Activated CD4-positive, alpha-beta T cell treated with anti-CD3 and anti-CD28 coated beads for 24 hours (primary cell): Measurements from ENCODE around the gene NR2C2.
A peak's percentile ranks its signal among the peaks of the same experiment; 100 is the strongest.

Experiments
- DNase-seq, 2 donors: peaks; one replicate each; pipeline ENCODE4 v3.0.0-alpha.2; 2020; ENCODE audit warnings: low read depth in 2 of 2

The NR2C2 gene

DNA sequence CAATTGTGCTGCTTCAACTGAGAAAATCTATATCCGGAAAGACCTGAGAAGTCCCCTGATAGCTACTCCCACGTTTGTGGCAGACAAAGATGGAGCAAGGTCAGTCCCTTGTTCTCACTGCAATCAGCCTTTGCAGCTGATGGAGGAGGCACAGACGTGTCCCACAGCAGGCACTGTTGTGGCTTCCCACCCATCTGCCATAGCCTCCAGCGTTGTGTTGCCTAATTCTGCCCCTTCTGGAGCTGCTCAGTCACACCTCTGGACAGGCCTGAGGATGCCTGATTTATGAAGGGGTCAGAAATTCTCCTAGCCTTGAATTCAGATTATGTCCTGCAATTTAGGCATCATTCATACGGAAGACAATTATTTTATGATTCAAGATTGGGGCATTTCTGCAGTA, 75.9 kb downstream of the NR2C2 start:
- no peak for DNase-seq

DNA sequence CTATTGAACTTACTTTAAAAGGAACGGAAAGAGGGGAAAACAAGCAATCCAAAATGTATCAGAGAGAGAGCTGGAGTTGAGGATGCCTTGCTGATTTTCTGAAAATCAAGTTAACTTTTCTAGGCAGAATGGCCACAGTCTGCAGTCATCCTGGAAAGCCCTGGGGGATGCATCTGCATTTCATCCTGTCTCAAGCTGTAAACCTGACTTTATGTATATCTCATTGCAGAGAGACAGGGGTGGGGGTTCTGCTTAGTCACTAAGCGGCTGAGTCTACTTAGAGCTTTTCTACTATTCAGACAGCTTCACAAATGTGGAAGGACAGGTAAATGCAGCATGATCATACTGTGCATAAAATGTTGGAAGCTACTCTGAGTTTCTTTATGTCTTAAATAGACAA, 76.3 kb downstream of the NR2C2 start:
- DNase-seq, result no peak

DNA sequence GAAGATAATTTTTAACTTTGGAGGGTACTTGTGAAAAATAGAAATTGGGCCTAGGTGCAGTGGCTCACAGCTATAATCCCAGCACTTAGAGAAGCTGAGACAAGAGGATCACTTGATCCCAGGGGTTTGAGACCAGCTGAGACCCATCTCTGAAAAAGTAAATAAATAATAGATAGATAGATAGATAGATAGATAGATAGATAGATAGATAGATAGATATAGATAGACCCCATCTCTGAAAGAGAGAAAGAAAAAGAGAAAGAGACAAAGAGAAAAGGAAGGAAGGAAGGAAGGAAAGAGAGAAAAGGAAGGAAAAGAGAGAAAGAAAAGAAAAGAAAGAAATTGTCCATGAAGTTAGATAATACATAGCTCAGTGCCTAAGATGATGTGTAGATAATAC, 82.2 kb downstream of the NR2C2 start:
- DNase-seq, result no peak

DNA sequence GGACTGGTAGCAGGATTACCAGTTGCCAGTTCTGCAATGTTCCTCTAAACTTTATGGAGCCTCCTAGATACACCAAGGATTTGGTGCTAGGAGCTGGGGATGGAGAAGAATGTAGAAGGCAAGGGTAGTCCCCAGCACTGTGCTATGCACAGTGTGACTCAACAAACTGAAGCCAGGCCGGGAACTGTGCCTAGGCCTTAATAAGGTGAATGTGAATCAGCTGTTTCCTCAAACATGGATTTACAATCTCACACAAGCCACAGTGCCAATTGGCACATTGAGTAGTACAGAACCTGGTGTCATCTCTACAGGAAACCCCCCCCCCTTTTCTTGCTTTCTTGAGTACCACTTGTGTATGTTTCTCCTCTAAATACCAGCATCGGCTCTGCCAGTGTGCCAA, 85.3 kb downstream of the NR2C2 start:
- no peak for DNase-seq

DNA sequence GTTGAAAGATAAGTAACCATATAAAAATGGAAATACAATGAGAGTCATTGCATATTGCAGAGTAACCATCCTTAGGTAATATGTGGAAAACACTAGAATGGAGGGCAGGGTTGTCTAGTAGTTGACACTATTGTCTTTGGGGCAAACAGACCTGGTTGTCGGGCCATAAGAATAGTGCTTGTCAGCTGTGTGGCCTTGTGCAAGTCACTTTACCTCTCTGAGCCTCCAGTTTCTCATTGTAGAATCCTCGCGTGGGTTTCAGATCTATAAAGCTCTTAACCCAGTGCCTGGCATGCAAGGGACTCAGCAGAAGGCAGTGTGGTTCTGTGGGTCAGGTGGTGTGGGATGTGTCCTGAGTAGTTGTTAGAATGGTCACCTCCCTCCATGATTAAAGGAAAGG, 85.7 kb downstream of the NR2C2 start:
- no peak for DNase-seq

DNA sequence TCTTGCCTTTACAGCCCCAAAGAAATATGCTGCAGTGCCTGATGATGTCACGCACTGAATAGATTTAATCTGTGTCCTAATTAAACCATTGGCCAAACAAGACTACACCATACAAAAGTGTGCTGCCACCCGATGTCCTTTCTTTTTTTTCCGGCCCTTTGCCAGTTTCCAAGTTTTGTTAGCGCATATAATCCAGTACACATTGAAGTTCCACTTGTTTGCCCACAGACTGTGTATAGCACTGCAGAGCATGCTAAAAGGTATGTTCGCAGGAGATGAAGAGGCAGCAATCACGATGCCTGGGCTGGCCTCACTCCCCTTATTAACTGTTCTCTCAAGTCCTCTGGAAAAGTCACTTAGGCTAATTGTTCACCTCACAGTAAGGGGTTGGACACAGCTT, 90.9 kb downstream of the NR2C2 start:
- no peak for DNase-seq

DNA sequence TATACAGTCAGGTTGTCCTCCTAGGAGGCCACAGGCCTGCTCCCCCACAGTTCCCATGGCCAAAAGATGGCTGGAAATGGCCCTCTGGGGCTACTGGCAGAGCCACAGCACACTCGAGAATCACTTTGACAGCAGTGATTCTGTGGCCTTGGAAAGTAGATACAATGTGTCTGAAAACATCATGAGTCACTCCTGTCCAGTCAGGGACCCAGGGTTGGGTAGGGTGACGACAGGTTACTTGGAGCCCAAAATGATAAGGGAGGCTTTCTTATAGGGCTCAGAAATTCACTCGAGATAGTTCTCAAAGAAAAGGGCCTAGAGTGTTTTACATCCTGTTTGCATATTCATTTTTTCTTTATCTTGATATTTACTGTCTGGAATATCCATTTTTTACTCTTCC, 93.5 kb downstream of the NR2C2 start:
- no peak for DNase-seq

DNA sequence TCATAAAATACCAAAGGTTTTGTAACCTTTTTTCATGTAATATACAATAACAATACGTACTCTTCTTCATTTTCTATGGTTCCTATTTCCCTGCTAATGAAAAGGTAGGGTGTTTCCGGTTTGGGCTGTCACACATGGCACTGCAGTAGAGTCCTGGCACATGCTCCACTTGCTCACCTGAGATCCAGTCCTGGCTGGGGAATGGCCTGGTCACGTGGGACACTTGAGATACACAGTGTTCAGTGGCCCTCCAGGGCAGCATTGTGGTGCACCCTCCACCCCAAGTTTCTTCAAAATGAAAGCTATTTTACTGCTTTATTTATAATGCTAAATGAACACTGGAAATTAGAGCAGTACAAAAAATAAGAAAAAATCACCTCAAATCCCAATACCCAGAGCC, 94.6 kb downstream of the NR2C2 start:
- no peak for DNase-seq

DNA sequence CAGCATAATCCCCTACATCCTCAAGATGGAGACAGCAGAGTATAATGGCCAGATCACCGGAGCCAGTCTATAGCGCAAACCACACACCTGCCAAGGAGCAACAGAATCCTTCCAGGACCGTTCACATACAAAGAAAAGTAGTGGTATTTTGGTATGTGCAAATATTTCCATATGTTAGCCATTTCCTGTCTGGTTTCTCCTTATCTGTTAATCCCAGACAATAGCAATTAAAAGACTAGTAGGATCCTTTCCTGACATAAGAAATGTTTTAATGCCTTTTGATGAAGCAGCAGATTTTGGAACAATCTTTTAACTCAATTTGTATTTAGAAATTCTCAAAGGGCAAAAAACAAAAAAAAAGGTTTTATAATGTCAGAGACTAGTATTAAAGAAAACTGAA, 95.6 kb downstream of the NR2C2 start:
- DNase-seq, result no peak

DNA sequence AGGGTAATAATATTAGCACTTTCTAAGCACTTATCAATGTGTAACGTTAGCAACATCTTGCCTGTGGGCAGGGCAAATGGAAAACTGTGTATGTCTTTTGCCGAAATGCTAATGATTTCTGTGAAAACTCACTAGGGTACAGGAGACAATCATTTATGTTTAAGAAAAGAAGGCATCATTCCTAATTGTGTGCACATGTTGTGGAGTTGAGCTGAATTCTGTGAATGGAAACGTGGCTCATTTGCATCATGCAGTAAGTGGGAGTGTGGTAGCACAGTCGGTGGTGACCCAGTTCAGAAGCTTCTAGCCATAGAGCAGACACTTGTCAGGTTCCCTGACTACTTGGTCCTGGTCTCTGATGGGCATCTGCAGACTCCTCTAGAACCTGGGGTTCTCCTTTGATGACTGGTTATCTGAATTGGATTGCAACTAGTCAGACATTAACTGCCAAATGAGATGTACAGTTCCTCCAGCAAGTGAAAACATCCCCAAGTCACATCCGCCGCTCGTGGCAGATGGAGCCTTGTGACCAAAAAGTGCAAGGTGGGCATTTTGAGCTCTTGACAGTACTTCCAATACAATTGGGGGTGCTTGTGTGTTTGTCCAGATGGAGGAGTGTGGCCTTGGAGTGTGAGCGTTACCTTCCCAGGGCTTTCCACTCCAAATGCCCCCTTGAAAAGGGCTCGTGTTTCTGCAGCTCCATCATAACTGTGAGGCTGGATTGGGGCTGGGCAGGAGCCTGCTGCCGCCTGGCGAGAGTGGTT, 96.2 kb downstream of the NR2C2 start:
- DNase-seq, result no peak

DNA sequence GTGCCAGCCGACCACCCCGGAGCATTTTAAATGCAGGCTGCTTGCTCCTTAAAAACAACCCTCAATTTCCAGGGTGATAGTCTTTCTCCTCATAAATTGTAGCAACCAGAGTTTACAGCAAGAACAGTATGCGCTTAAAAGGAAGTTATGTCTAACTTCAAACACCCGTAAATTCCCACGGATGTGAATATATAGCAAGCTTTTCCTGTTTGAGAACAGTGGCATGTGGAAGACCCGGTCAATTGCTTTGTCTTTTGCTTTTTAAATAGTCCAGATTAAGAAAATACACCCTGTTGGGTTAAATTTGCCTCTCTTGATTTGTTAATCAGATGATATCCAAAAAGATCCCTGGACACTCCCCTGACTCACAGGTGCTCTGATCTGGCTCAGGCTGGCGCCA, 96.9 kb downstream of the NR2C2 start:
- DNase-seq, result no peak

DNA sequence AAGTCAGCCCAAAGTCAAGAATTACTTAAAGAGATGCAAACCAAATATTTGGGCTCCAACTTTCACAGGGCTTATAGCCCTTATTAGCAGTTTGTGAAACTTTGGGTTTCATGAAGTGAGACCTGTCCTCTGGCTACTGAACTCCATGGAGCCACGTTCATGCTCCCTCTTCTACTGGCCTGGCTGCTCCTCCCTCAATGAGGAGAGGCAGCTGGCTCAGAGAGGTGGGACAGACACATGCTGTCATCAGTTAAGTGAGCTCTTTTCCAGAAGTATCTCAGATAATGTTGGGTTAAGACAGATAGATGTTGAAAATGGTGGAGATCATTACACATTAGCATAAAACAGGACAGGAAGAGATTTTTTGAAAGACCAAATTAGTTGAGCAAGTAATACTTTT, 98.3 kb downstream of the NR2C2 start:
- no peak for DNase-seq

DNA sequence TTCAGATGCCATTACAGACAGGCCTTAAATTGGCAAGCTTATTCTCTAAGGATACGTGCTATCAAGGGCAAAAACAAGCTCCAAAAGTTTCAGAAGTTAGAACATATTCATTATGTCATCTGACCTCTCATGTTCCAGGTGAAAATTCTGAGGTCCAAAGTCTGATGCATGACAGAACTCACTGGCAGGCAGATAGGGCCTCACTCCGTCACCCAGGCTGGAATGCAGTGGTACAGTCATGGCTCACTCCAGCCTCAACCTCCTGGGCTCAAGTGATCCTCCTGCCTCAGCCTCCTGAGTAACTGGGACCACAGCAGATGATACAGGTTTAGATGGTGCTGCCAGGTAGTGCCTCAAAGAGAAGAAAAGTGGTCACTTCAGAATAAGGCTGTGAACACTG, 102.2 kb downstream of the NR2C2 start:
- DNase-seq, result no peak

DNA sequence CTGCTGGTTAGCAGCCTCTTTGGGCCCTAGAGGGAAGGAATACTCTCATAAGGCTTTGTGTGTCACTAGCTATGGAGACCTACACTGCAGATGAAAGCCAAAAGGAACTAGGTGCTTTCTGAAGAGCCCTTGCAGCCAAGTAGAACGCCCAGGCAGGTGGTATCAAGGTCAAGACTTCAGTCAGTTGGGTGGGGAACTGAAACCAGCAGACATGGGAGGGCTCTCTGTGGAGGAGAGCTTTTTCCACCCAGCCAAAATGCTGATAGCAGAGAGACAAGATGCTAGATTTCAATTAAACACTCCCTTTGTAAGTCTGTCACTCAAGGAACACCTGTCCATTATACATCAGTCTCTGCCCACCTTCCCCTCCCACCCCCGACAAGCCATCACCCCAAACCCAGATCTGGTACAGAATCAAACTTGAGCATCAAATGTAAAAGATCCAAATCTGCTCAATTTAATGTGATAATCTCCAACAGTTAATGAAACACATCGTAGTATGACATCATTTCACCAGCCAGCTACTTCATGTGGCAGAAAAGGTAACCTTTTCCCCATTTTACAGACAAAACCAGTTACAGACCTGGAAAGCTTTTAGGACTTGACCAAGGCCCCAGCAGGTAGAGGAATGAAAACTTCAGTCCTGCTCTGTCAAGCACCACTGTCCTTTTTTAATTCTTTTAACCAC, 103.2 kb downstream of the NR2C2 start:
- DNase-seq, result no peak

DNA sequence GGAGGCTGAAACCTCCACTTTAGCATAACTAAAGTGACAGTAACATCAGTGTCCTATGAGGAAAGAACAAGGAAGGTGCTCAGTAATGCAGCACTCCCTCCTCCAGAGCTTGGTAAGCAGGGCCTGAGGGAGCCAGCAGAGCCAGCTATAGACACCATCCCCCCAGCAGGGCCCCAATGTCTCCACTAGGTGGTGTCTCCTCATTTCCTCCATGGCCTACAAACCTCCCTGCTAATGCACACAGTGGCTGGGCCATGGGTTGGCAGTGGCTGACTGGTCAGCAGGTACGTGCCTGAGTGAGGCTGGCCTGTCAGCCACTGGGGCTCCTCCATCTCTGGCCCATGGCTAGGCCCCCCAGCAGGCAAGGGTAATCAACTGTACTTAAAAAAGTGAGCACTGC, 104.1 kb downstream of the NR2C2 start:
- peak in 1 of 2 donors; percentile 36 for DNase-seq

DNA sequence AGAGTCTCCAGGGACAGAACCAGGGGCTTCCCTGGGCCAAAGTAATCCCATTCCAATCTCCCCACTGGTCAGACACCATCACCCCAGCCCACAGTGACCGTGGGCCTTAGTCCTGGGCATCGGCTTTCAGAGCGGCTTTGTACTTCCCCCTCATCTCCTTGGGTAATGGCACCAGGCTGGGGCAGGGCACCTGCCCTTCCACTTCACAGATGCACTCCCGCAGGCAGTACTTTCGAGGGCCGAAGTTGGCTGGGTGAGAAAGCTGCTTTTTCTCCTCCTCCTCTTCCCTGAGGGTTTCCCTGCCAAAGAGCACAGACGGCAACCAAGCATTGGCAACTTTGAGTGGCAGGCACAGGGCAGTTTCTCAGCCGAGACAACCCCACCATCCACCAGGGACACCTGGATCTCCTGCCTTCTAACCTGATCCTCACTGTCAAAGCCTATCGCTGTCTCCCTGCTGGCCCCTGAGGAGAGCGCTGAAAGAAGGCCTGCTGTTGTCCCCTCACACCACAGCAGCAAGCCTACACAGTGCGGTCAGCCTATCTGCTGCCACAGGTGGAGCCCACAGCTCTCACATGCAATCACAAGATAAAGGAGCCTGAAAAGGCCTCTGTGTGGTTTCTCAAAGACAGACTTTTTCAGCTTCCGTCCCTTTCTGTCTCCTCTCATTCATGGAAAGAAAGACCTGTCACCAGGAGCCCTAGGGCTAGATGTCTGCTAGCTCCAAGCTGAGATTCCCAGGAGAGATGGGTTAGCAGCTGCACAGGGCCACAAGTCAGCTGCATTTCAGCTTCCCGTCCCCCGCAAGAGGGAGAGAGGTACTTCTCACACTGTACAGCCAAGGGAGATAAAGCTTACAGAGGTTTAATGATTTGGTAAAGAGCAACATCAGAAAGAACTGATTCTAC, 105.2 kb downstream of the NR2C2 start:
- DNase-seq, result no peak

DNA sequence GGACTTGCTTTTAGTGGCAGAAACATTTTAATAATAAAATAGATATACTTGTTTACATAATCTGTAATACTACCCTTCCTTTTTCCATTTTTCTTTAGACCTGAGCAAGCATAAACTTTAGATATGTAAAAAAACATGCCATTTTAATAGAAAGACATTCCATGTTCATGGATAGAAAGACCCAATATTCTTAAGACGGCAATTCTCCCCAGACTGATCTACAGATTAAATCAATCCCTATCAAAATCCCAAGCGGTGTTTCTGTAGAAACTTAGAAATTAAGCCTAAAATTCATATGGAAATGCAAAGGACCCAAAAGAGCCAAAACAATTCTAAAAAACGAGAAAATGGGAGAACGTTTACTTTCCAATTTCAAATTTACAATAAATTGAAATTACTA, 106.2 kb downstream of the NR2C2 start:
- no peak for DNase-seq

DNA sequence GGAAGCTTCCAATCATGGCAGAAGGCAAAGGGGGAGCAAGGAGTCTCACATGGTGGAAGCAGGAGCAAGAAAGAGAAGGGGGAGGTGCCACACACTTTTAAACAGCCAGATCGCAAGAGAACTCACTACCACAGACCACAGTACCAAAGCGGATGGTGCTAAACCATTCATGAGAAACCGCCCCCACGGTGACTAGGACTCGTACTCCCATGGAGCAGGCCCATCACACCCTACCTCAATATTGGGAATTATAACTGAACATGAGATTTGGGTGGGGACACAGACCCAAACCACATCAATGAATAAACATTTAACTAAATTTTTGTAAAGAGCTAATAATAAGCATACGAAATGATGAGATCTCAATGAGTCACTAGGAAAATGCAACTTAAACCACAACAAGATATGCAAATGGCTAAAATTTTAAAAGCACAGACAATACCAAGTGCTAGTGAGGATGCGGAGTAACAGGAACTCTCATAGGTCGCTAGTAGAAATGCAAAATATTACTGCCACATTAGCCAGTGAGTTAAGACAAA, 107.7 kb downstream of the NR2C2 start:
- peak; percentile 38 to 55 for DNase-seq

DNA sequence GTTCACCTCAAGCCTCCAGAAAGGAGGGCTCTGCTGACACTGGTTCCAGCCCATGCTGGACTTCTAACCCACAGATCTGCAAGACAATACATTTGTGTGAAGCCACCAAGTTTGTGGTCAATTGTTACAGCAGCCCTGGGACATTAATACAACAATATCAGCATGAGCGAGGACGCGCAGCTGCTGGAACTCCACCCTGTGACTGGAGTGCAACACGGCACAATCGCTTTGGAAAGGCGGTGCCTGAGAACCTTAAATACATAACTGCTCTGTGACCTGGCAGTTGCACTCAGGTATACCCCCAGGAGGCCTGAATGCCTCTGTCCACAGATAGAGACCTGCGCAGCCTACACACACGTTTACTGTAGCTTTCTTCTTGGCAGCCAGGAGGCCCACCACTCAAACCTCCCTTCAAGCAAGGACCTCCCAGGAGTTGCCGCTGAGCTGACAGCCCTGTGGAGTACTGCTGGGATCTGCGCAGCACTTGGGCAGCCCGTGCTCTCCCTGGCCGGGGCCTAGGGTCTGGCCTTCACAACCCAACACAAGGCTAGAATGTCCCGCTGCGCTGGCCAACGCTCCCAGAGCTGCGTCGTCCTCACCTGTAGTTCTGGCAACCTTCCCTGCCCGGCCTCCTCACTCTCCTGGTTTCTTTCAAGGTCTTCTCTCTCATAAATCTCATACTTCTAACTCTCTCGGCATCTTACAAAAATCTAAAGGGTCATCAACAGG, 109.5 kb downstream of the NR2C2 start:
- DNase-seq, result no peak

DNA sequence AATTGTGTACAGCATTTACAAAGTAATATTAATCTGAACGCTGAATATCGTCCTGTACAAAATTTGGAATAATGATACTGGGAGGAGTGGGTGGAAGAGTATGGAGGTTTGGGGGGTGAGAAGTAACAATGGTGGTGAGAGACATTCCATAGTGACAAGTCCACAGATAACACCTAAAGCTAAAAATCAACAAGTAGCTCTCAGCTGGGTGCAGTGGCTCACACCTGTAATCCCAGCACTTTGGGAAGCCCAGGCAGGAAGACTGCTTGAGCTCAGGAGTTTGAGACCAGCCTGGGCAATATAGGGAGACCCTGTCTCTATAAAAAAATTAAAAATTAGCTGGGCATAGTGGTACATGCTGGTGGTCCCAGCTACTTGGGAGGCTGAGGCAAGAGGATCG, 112.6 kb downstream of the NR2C2 start:
- DNase-seq, result no peak

DNA sequence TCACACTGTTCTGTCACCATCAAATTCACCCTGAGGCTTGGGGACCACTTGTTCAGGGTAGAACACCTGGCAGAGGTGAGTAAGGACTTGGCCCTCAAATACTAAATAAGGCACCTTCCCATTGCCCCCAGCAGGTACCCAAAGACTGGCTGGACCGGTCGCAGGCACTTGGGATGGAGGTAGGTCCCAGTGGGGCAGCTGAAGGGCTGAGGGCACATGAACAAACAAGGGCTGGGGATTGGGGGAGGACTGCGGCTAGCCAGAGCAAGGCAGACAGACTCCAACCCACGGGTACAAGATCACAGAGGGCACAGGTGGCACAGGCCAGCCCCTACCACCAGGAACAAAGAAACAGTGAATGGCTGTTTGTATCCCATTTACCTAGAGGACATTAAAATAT, 115.9 kb downstream of the NR2C2 start:
- no peak for DNase-seq
